Measurements from ENCODE around the gene TTC28. TPM values are rescaled to one million over a fixed set of nuclear protein-coding genes. Genes with fewer than 3 reads are reported as not detected.
A peak's percentile ranks its signal among the peaks of the same experiment; 100 is the strongest.

Gene TTC28
- total and polyA plus RNA-seq, 2 donors (not counting 3 experiments of a cell fraction or from before 2014, with no cell fraction given) = 16.5 to 51.1 TPM

DNA sequence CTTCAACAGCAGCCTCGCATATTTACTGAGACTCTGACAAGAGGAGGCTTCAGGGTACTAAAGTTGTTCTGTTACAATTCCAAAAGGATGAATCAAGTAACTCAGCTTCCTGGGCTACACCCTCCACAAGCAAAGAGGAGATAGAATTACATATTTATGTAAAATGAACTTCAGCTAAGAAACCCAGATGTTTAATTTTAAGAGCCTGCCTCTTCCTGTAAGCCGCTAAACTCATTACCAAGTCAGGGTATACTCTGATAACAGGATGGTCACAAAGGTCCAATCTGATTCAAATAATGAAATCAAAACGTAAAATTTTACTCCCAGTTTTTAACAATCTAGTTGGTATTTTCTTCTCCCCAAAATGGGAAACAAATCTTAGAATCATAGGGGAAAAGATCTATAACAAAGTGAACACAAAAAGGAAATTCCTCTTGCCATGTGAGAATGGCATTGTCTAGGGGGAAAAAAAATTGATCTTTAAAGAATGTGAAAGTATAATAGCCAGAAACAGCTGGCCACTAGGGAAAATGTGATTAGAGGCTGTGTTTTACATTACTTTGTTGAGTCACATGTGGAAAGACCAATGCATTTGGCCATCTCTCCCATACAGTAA, 31.0 kb upstream of the TTC28 start:
- intact Hi-C loops (cut with micrococcal nuclease) = loop anchor here (1.0 to 2.0 kb wide), 4 partner anchors 31 to 88 kb away; partner anchors contain the start of genes HSCB and TTC28
- no peaks in the 10 kb centered on the region for H3K9me3 ChIP-seq (replicated peaks; ENCODE audit: control insufficient read depth, insufficient read depth, low read length)
- peak overlapping the region; percentile 98 for H3K4me2 ChIP-seq (ENCODE audit: insufficient read depth, low read length)
- peak overlapping the region in 1 of 3 experiments; percentile 48 for H3K4me3 ChIP-seq (replicated peaks in 1 of 3; ENCODE audit: insufficient read depth in 1 of 3, low read depth in 1 of 3, low read length in 3 of 3)
- dilution Hi-C loops (cut with MboI; ENCODE audit: extremely low pct_ligation_motif_present, low sequenced_read_pairs) = no loop called here
- no peaks in the 10 kb centered on the region for H3K27me3 ChIP-seq (ENCODE audit: control insufficient read depth in 2 of 2, insufficient read depth in 2 of 2, low read length in 2 of 2)
- BruUV-seq (replicated peaks) = no TSS peak
- peak overlapping the region; percentile 47 for H2AFZ ChIP-seq (ENCODE audit: low read depth, low read length)
- H4K20me1 ChIP-seq (replicated peaks; ENCODE audit: control insufficient read depth, extremely low read depth, insufficient read depth, low read length) = no peaks in the 10 kb centered on the region
- H3K4me1 ChIP-seq (ENCODE audit: control insufficient read depth, extremely low read depth, insufficient read depth, low read length) = peaks cover 35% of the 10 kb centered on the region
- H3K9me1 ChIP-seq (replicated peaks; ENCODE audit: control insufficient read depth, extremely low read depth, insufficient read depth, low read length) = no peaks in the 10 kb centered on the region
- H3K9ac ChIP-seq (replicated peaks; ENCODE audit: extremely low read depth, insufficient read depth, low read length) = peak overlapping the region; percentile 78
- TF ChIP-seq EZH2 (IDR thresholded peaks at IDR 0.05; ENCODE audit: borderline replicate concordance, low read depth, low read length, severe bottlenecking) (no peak), JUN (IDR thresholded peaks at IDR 0.05; ENCODE audit: borderline replicate concordance, insufficient read depth, insufficient read length, low read depth) (peak; percentile 38)
- no peaks in the 10 kb centered on the region for H3K36me3 ChIP-seq (ENCODE audit: control insufficient read depth in 2 of 2, extremely low read depth in 1 of 2, insufficient read depth in 2 of 2, low read length in 2 of 2)
- CTCF ChIA-PET = interaction anchor here (0.9 to 2.1 kb wide), 6 partner anchors 20 to 535 kb away, joined by 3 to 6 read pairs (median 4); partner anchors contain the start of gene TTC28
- POLR2A ChIA-PET = interaction anchor here (1.1 kb wide), 1 partner anchor 89 kb away, joined by 4 read pairs; the partner anchor contains the start of gene XBP1
- H3K27ac ChIP-seq (ENCODE audit: insufficient read depth, low read depth, low read length) = peak overlapping the region; percentile 96
- DNase-seq (ENCODE audit: low read depth, low spot score) = peak; percentile 90
- FAIRE-seq = peak; percentile 85
- no peaks in the 10 kb centered on the region for H3K79me2 ChIP-seq (ENCODE audit: control insufficient read depth, insufficient read depth, low read length)

DNA sequence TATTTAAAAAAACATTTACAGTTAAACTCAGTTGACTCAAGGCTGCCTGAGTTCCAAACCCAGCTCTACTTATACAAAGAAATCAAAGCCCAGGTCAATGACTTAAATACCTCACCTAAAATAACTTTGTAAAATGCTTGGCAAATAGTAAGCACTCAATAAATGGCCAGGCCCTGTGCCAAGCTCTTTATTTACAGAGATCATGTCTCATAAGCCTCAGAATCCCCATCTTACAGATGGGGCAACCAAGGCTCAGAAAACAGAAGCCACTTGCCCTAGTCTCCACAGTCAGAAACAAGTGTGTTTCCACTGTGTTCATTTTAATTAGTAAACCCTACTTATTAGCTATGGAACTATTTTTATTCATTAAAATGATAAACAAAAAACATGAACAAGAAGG, 30.5 kb upstream of the TTC28 start:
- no peaks in the 10 kb centered on the region for H3K36me3 ChIP-seq (ENCODE audit: control insufficient read depth in 2 of 2, extremely low read depth in 1 of 2, insufficient read depth in 2 of 2, low read length in 2 of 2)
- peak overlapping the region; percentile 78 for H3K9ac ChIP-seq (replicated peaks; ENCODE audit: extremely low read depth, insufficient read depth, low read length)
- DNase-seq (ENCODE audit: low read depth, low spot score) (no peak), FAIRE-seq (no peak)
- no peaks in the 10 kb centered on the region for H3K9me1 ChIP-seq (replicated peaks; ENCODE audit: control insufficient read depth, extremely low read depth, insufficient read depth, low read length)
- intact Hi-C loops (cut with micrococcal nuclease) (loop anchor here (1.0 to 2.0 kb wide), 3 partner anchors 31 to 89 kb away; partner anchors contain the start of gene TTC28), dilution Hi-C loops (cut with MboI; ENCODE audit: extremely low pct_ligation_motif_present, low sequenced_read_pairs) (no loop called here)
- H3K4me1 ChIP-seq (ENCODE audit: control insufficient read depth, extremely low read depth, insufficient read depth, low read length) = peaks cover 35% of the 10 kb centered on the region
- no peaks in the 10 kb centered on the region for H3K27me3 ChIP-seq (ENCODE audit: control insufficient read depth in 2 of 2, insufficient read depth in 2 of 2, low read length in 2 of 2)
- ChIA-PET CTCF (interaction anchor here (0.9 to 2.1 kb wide), 6 partner anchors 21 to 536 kb away, joined by 3 to 6 read pairs (median 4); partner anchors contain the start of gene TTC28), POLR2A (interaction anchor here (1.1 kb wide), 1 partner anchor 90 kb away, joined by 4 read pairs; the partner anchor contains the start of gene XBP1)
- H3K4me3 ChIP-seq (replicated peaks in 1 of 3; ENCODE audit: insufficient read depth in 1 of 3, low read depth in 1 of 3, low read length in 3 of 3) = peak overlapping the region in 1 of 3 experiments; percentile 48
- no peaks in the 10 kb centered on the region for H3K9me3 ChIP-seq (replicated peaks; ENCODE audit: control insufficient read depth, insufficient read depth, low read length)
- no peaks in the 10 kb centered on the region for H4K20me1 ChIP-seq (replicated peaks; ENCODE audit: control insufficient read depth, extremely low read depth, insufficient read depth, low read length)
- H2AFZ ChIP-seq (ENCODE audit: low read depth, low read length) = no peak overlapping the region
- peak overlapping the region; percentile 98 for H3K4me2 ChIP-seq (ENCODE audit: insufficient read depth, low read length)
- TSS peak; percentile 85 for BruUV-seq (replicated peaks)
- no peak for TF ChIP-seq FOS (IDR thresholded peaks at IDR 0.05; ENCODE audit: borderline replicate concordance, insufficient read depth, low read length)
- TF ChIP-seq, protein P1, sequence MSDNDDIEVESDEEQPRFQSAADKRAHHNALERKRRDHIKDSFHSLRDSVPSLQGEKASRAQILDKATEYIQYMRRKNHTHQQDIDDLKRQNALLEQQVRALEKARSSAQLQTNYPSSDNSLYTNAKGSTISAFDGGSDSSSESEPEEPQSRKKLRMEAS (IDR thresholded peaks at IDR 0.05; ENCODE audit: insufficient read depth, insufficient read length) = no peak
- TF ChIP-seq POLR2AphosphoS5 (IDR thresholded peaks at IDR 0.05; ENCODE audit: insufficient read depth, low read depth, low read length) = no peak
- TF ChIP-seq, protein P2, sequence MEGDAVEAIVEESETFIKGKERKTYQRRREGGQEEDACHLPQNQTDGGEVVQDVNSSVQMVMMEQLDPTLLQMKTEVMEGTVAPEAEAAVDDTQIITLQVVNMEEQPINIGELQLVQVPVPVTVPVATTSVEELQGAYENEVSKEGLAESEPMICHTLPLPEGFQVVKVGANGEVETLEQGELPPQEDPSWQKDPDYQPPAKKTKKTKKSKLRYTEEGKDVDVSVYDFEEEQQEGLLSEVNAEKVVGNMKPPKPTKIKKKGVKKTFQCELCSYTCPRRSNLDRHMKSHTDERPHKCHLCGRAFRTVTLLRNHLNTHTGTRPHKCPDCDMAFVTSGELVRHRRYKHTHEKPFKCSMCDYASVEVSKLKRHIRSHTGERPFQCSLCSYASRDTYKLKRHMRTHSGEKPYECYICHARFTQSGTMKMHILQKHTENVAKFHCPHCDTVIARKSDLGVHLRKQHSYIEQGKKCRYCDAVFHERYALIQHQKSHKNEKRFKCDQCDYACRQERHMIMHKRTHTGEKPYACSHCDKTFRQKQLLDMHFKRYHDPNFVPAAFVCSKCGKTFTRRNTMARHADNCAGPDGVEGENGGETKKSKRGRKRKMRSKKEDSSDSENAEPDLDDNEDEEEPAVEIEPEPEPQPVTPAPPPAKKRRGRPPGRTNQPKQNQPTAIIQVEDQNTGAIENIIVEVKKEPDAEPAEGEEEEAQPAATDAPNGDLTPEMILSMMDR (IDR thresholded peaks at IDR 0.05; ENCODE audit: extremely low read depth in 1 of 2, insufficient read depth in 1 of 2, low read depth in 1 of 2, low read length in 2 of 2) = no peak
- no peak for TF ChIP-seq MYC (IDR thresholded peaks at IDR 0.05; ENCODE audit: low read depth, low read length)
- TF ChIP-seq GATA2 (IDR thresholded peaks at IDR 0.05; ENCODE audit: insufficient read depth, insufficient read length, low read depth, low read length) = no peak
- no peak for TF ChIP-seq JUN (IDR thresholded peaks at IDR 0.05; ENCODE audit: borderline replicate concordance, insufficient read depth, insufficient read length, low read depth)
- no peak for TF ChIP-seq POLR2A (IDR thresholded peaks at IDR 0.05; ENCODE audit: low read depth, low read length)
- no peaks in the 10 kb centered on the region for H3K79me2 ChIP-seq (ENCODE audit: control insufficient read depth, insufficient read depth, low read length)
- peak overlapping the region; percentile 96 for H3K27ac ChIP-seq (ENCODE audit: insufficient read depth, low read depth, low read length)

All from endothelial cell of umbilical vein (primary cell).